OCI-LY7 (cell line): ENCODE measurements around the gene PCCA. TPM values are rescaled to one million over a fixed set of nuclear protein-coding genes. Genes with fewer than 3 reads are reported as not detected.

Experiments used
- BruUV-seq: library from RNA; stranded (reverse); fragments of 400-500 nt; replicated peaks from 2 replicates; lab custom pipeline; 2021; lab: Mats Ljungman, UMichigan
- CTCF ChIA-PET: fragments of 300-600 bp; sonication (Branson Sonifier 250); formaldehyde crosslinking; loops from one replicate; lab custom pipeline; 2022; ENCODE audit warnings: antibody characterized with exemption; ENCODE audit not compliant: unreplicated experiment; lab: Charles Lee
- POLR2A ChIA-PET: fragments of 300-600 bp; sonication (Branson Sonifier 250); formaldehyde crosslinking; loops from one replicate; lab custom pipeline; 2022; ENCODE audit warnings: antibody characterized with exemption; lab: Charles Lee
- DNase-seq: peaks from one replicate; pipeline ENCODE4 v3.0.0-alpha.2; 2015; ENCODE audit warnings: low spot score
- H2AFZ ChIP-seq: fragments of 200-600 bp; sonication (generic), shearing (Covaris generic); 2 replicates; pipeline ENCODE4 v1.6.1; 2014; ENCODE audit warnings: mild to moderate bottlenecking, antibody characterized with exemption, low read length, moderate library complexity
- H3K27ac ChIP-seq: fragments of 200-600 bp; sonication (generic); 2 replicates; pipeline ENCODE4 v1.5.1; 2014; ENCODE audit warnings: mixed run types, low read depth, mild to moderate bottlenecking, moderate library complexity, low read length, inconsistent platforms; ENCODE audit not compliant: poor library complexity, severe bottlenecking
- H3K36me3 ChIP-seq: fragments of 200-600 bp; sonication (generic); 2 replicates; pipeline ENCODE4 v1.6.1; 2014; ENCODE audit warnings: mild to moderate bottlenecking, antibody characterized with exemption, low read length, moderate library complexity, mixed read lengths; ENCODE audit not compliant: insufficient read depth
- H3K4me1 ChIP-seq: fragments of 200-600 bp; sonication (generic); 2 replicates; pipeline ENCODE4 v1.5.1; 2014; ENCODE audit warnings: mild to moderate bottlenecking, low read length; ENCODE audit not compliant: insufficient read depth, poor library complexity, severe bottlenecking
- H3K4me2 ChIP-seq: fragments of 200-600 bp; sonication (generic); 2 replicates; pipeline ENCODE4 v1.6.1; 2014; ENCODE audit warnings: mild to moderate bottlenecking, low read length
- H3K4me3 ChIP-seq: fragments of 200-600 bp; sonication (generic); 2 replicates; pipeline ENCODE4 v1.5.1; 2014; ENCODE audit warnings: mild to moderate bottlenecking, low read depth, low read length; ENCODE audit not compliant: poor library complexity, severe bottlenecking
- H3K79me2 ChIP-seq: fragments of 200-600 bp; sonication (generic); 2 replicates; pipeline ENCODE4 v1.6.1; 2016; ENCODE audit warnings: low read depth, mild to moderate bottlenecking, low read length, moderate library complexity, mixed read lengths; ENCODE audit not compliant: insufficient read depth
- H3K9me2 ChIP-seq: fragments of 200-600 bp; sonication (generic); 2 replicates; pipeline ENCODE4 v1.6.1; 2016; ENCODE audit warnings: mild to moderate bottlenecking, low read length, mixed read lengths; ENCODE audit not compliant: insufficient read depth
- H3K9me3 ChIP-seq: fragments of 200-600 bp; sonication (generic); 2 replicates; pipeline ENCODE4 v1.6.1; 2014; ENCODE audit warnings: mild to moderate bottlenecking, mixed run types, low read length, mixed read lengths
- H4K20me1 ChIP-seq: fragments of 200-600 bp; sonication (generic); 2 replicates; pipeline ENCODE4 v1.6.1; 2014; ENCODE audit warnings: mild to moderate bottlenecking, antibody characterized with exemption, low read length, moderate library complexity, mixed read lengths; ENCODE audit not compliant: insufficient read depth
- EZH2phosphoT487 ChIP-seq: fragments of 200-600 bp; sonication (generic); IDR thresholded peaks from 2 replicates; pipeline ENCODE4 v1.6.1; 2018; ENCODE audit warnings: low read depth, borderline replicate concordance, mild to moderate bottlenecking, mixed run types, antibody characterized with exemption, low read length, moderate library complexity, mixed read lengths
- intact Hi-C: fragments of 100-400 bp; cut with micrococcal nuclease; formaldehyde crosslinking; loops from one replicate; pipeline ENCODE4 v1.10.0; 2022; ENCODE audit not compliant: unreplicated experiment
- total RNA-seq, 2 experiments: library from RNA; depleted of rRNA in 1 of 2; stranded (reverse); fragments of >200 nt in 1 of 2; shearing (Covaris generic) in 1 of 2; gene quantifications; 2 replicates each; pipeline ENCODE4 v1.2.3, GENCODE V29; 2014 to 2022
- TF ChIP-seq, protein P1 (sequence below): fragments of 200-600 bp; sonication (generic); conservative IDR thresholded peaks from 2 replicates; pipeline ENCODE4 v1.5.1; 2014; ENCODE audit warnings: mild to moderate bottlenecking, antibody characterized with exemption, low read length, moderate library complexity, mixed read lengths

Gene PCCA
- total RNA-seq, 2 experiments from 2014 or later = 2.7 to 7.2 TPM

GRCh38 chr13:100291624-100292023 is 202.7 kb downstream of the PCCA start:
- no TSS peak for BruUV-seq
- POLR2A ChIA-PET = interaction anchor here (1.5 kb wide), 1 partner anchor 9 kb away, joined by 3 read pairs; no protein-coding TSS in a partner anchor
- Histone ChIP-seq H3K79me2 (no peaks in the 10 kb centered on the region), H3K4me2 (no peak overlapping the region), H3K9me3 (no peaks in the 10 kb centered on the region), H3K27ac (no peak overlapping the region), H3K36me3 (no peaks in the 10 kb centered on the region), H2AFZ (no peak overlapping the region), H3K4me1 (no peaks in the 10 kb centered on the region), H3K4me3 (no peak overlapping the region), H3K9me2 (no peaks in the 10 kb centered on the region), H4K20me1 (no peaks in the 10 kb centered on the region)
- CTCF ChIA-PET = no interaction called here
- no peak for TF ChIP-seq EZH2phosphoT487
- TF ChIP-seq, protein P1, sequence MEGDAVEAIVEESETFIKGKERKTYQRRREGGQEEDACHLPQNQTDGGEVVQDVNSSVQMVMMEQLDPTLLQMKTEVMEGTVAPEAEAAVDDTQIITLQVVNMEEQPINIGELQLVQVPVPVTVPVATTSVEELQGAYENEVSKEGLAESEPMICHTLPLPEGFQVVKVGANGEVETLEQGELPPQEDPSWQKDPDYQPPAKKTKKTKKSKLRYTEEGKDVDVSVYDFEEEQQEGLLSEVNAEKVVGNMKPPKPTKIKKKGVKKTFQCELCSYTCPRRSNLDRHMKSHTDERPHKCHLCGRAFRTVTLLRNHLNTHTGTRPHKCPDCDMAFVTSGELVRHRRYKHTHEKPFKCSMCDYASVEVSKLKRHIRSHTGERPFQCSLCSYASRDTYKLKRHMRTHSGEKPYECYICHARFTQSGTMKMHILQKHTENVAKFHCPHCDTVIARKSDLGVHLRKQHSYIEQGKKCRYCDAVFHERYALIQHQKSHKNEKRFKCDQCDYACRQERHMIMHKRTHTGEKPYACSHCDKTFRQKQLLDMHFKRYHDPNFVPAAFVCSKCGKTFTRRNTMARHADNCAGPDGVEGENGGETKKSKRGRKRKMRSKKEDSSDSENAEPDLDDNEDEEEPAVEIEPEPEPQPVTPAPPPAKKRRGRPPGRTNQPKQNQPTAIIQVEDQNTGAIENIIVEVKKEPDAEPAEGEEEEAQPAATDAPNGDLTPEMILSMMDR = no peak
- intact Hi-C loops = no loop called here
- DNase-seq = no peak

DNA sequence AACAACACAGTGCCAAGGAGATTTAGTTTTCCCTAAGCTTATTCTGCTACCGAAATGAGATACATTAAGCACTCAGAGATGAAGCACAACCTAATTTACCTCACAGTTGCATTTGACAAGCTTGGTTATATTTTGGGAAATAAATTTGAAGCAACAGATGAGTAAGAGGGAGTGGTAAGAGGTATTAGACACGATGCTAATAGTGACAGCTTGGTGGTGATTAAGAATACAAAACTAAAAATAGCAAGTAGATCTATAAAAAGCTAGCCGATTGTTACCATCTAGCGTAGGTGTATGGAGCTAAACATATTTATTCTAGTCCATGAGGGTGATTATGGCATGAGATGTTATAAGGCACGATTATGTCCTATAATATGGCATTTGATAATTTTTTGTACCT is 208.5 kb downstream of the PCCA start:
- no peaks in the 10 kb centered on the region for H3K79me2 ChIP-seq
- H4K20me1 ChIP-seq = no peaks in the 10 kb centered on the region
- no peak overlapping the region for H3K4me2 ChIP-seq
- H3K9me3 ChIP-seq = no peaks in the 10 kb centered on the region
- intact Hi-C loops = no loop called here
- no peak overlapping the region for H2AFZ ChIP-seq
- H3K36me3 ChIP-seq = no peaks in the 10 kb centered on the region
- H3K9me2 ChIP-seq = no peaks in the 10 kb centered on the region
- BruUV-seq = no TSS peak
- TF ChIP-seq, protein P1 = no peak
- TF ChIP-seq EZH2phosphoT487 = no peak
- no peak overlapping the region for H3K27ac ChIP-seq
- CTCF ChIA-PET = no interaction called here
- no peaks in the 10 kb centered on the region for H3K4me1 ChIP-seq
- POLR2A ChIA-PET = interaction anchor here (0.5 kb wide), 1 partner anchor 8 kb away, joined by 3 read pairs; no protein-coding TSS in a partner anchor
- DNase-seq = no peak
- H3K4me3 ChIP-seq = no peak overlapping the region

GRCh38 chr13:100298116-100298681 is 209.3 kb downstream of the PCCA start:
- TF ChIP-seq, protein P1 = no peak
- TF ChIP-seq EZH2phosphoT487 = no peak
- H3K4me2 ChIP-seq = no peak overlapping the region
- ChIA-PET CTCF (no interaction called here), POLR2A (no interaction called here)
- BruUV-seq = no TSS peak
- intact Hi-C loops = no loop called here
- no peaks in the 10 kb centered on the region for H3K36me3 ChIP-seq
- no peak overlapping the region for H3K4me3 ChIP-seq
- H3K4me1 ChIP-seq = no peaks in the 10 kb centered on the region
- H4K20me1 ChIP-seq = no peaks in the 10 kb centered on the region
- H3K27ac ChIP-seq = no peak overlapping the region
- H3K9me2 ChIP-seq = no peaks in the 10 kb centered on the region
- no peaks in the 10 kb centered on the region for H3K79me2 ChIP-seq
- no peak for DNase-seq
- H3K9me3 ChIP-seq = no peaks in the 10 kb centered on the region
- no peak overlapping the region for H2AFZ ChIP-seq
